ENCODE measurements around the gene CXCL10. TPM values are rescaled to one million over a fixed set of nuclear protein-coding genes. Genes with fewer than 3 reads are reported as not detected.
"Not testable (repeated sequence)": the region's sequence is repeated elsewhere in the genome, so short reads cannot be mapped to it uniquely, and the experiment has no call there.

The CXCL10 gene
- total RNA-seq, 2 experiments from 2014 or later: 0.26 TPM; not detected in 1

- Mint-ChIP-seq H3K27ac (no peak overlapping the region), H3K4me3 (no peak overlapping the region), H3K27me3 (peaks cover 2% of the 10 kb centered on the region), H3K36me3 (no peaks in the 10 kb centered on the region), H3K9me3 (no peaks in the 10 kb centered on the region), H3K4me1 (peaks cover 3% of the 10 kb centered on the region)
- ATAC-seq (ENCODE audit: low read depth): no peak
- POLR2A ChIA-PET: no interaction called here
- DNase-seq: no peak
Measured at GRCh38 chr4:76013540-76013939, 9.8 kb downstream of the CXCL10 start.

- POLR2A ChIA-PET: no interaction called here
- H3K36me3 Mint-ChIP-seq: no peaks in the 10 kb centered on the region
- H3K9me3 Mint-ChIP-seq: no peaks in the 10 kb centered on the region
- peaks cover 10% of the 10 kb centered on the region for H3K27me3 Mint-ChIP-seq
- peaks cover 3% of the 10 kb centered on the region for H3K4me1 Mint-ChIP-seq
- DNase-seq (no peak), ATAC-seq (ENCODE audit: low read depth) (no peak)
- no peak overlapping the region for H3K27ac Mint-ChIP-seq
- H3K4me3 Mint-ChIP-seq: no peak overlapping the region
Measured at GRCh38 chr4:76012388-76012801, 10.9 kb downstream of the CXCL10 start.

GRCh38 chr4:76011700-76012387 is 11.5 kb downstream of the CXCL10 start:
- no peak for ATAC-seq (ENCODE audit: low read depth)
- Mint-ChIP-seq H3K27ac (no peak overlapping the region), H3K4me3 (no peak overlapping the region), H3K36me3 (no peaks in the 10 kb centered on the region), H3K9me3 (no peaks in the 10 kb centered on the region), H3K27me3 (peaks cover 14% of the 10 kb centered on the region), H3K4me1 (peaks cover 3% of the 10 kb centered on the region)
- POLR2A ChIA-PET: no interaction called here
- DNase-seq: no peak

GRCh38 chr4:76011018-76011670 is 12.2 kb downstream of the CXCL10 start:
- H3K4me3 Mint-ChIP-seq: no peak overlapping the region

GRCh38 chr4:76010576-76010975 is 12.7 kb downstream of the CXCL10 start:
- Mint-ChIP-seq H3K27me3 (peaks cover 14% of the 10 kb centered on the region), H3K4me1 (no peaks in the 10 kb centered on the region), H3K9me3 (no peaks in the 10 kb centered on the region), H3K27ac (no peak overlapping the region), H3K4me3 (no peak overlapping the region), H3K36me3 (no peaks in the 10 kb centered on the region)
- DNase-seq: no peak
- POLR2A ChIA-PET: no interaction called here
- ATAC-seq (ENCODE audit: low read depth): no peak

More at GRCh38 chr4:76011018-76011670, 12.2 kb downstream of the CXCL10 start:
- no peaks in the 10 kb centered on the region for H3K4me1 Mint-ChIP-seq
- H3K9me3 Mint-ChIP-seq: no peaks in the 10 kb centered on the region
- H3K27me3 Mint-ChIP-seq: peaks cover 14% of the 10 kb centered on the region
- POLR2A ChIA-PET: no interaction called here
- no peak overlapping the region for H3K27ac Mint-ChIP-seq
- no peak for ATAC-seq (ENCODE audit: low read depth)
- no peak for DNase-seq
- no peaks in the 10 kb centered on the region for H3K36me3 Mint-ChIP-seq

- Mint-ChIP-seq H3K27ac (no peak overlapping the region), H3K4me1 (no peaks in the 10 kb centered on the region), H3K36me3 (no peaks in the 10 kb centered on the region), H3K27me3 (peaks cover 14% of the 10 kb centered on the region), H3K4me3 (no peak overlapping the region), H3K9me3 (no peaks in the 10 kb centered on the region)
- POLR2A ChIA-PET: no interaction called here
- DNase-seq (no peak), ATAC-seq (ENCODE audit: low read depth) (no peak)
Measured at GRCh38 chr4:76009311-76009710, 14.0 kb downstream of the CXCL10 start.

GRCh38 chr4:76007089-76007862 is 16.0 kb downstream of the CXCL10 start, which contains the start of gene CXCL9:
CXCL9 (minus strand) TSS chr4:76007509; CDS start chr4:76007449, 60 bp downstream.
- Mint-ChIP-seq H3K27ac (no peak within 1 kb of the TSS), H3K36me3 (no peaks in the 10 kb centered on the region), H3K4me1 (peaks cover 11% of the 10 kb centered on the region), H3K4me3 (no peak within 1 kb of the TSS), H3K9me3 (no peaks in the 10 kb centered on the region), H3K27me3 (peaks cover 22% of the 10 kb centered on the region)
- no peak for ATAC-seq (ENCODE audit: low read depth)
- no peak for DNase-seq
- POLR2A ChIA-PET: no interaction called here

- Mint-ChIP-seq H3K9me3 (no peaks in the 10 kb centered on the region), H3K27me3 (peaks cover 21% of the 10 kb centered on the region), H3K27ac (no peak overlapping the region), H3K36me3 (no peaks in the 10 kb centered on the region), H3K4me3 (no peak overlapping the region), H3K4me1 (peaks cover 11% of the 10 kb centered on the region)
- POLR2A ChIA-PET: no interaction called here
- no peak for ATAC-seq (ENCODE audit: low read depth)
- no peak for DNase-seq
Measured at GRCh38 chr4:76003620-76004019, 19.7 kb downstream of the CXCL10 start.

- peaks cover 18% of the 10 kb centered on the region for H3K27me3 Mint-ChIP-seq
- peaks cover 11% of the 10 kb centered on the region for H3K4me1 Mint-ChIP-seq
- H3K4me3 Mint-ChIP-seq: no peak overlapping the region
- ATAC-seq (ENCODE audit: low read depth) (no peak), DNase-seq (no peak)
- no peaks in the 10 kb centered on the region for H3K9me3 Mint-ChIP-seq
- H3K27ac Mint-ChIP-seq: no peak overlapping the region
- POLR2A ChIA-PET: no interaction called here
- H3K36me3 Mint-ChIP-seq: no peaks in the 10 kb centered on the region
Measured at GRCh38 chr4:76003035-76003434, 20.3 kb downstream of the CXCL10 start.

- Mint-ChIP-seq H3K36me3 (no peaks in the 10 kb centered on the region), H3K4me1 (peaks cover 11% of the 10 kb centered on the region), H3K9me3 (no peaks in the 10 kb centered on the region), H3K4me3 (no peak overlapping the region), H3K27me3 (peaks cover 11% of the 10 kb centered on the region), H3K27ac (no peak overlapping the region)
- ATAC-seq (ENCODE audit: low read depth) (no peak), DNase-seq (no peak)
- POLR2A ChIA-PET: no interaction called here
Measured at GRCh38 chr4:76002176-76002575, 21.1 kb downstream of the CXCL10 start.

GRCh38 chr4:76001700-76002099 is 21.6 kb downstream of the CXCL10 start:
- POLR2A ChIA-PET: no interaction called here
- no peak overlapping the region for H3K4me3 Mint-ChIP-seq
- ATAC-seq (ENCODE audit: low read depth): no peak

GRCh38 chr4:76000279-76000678 is 23.0 kb downstream of the CXCL10 start:
- Mint-ChIP-seq H3K27me3 (peaks cover 9% of the 10 kb centered on the region), H3K4me1 (peaks cover 11% of the 10 kb centered on the region), H3K36me3 (no peaks in the 10 kb centered on the region), H3K27ac (no peak overlapping the region), H3K9me3 (no peaks in the 10 kb centered on the region), H3K4me3 (no peak overlapping the region)
- POLR2A ChIA-PET: no interaction called here
- ATAC-seq (ENCODE audit: low read depth) (no peak), DNase-seq (no peak)

More at GRCh38 chr4:76001700-76002099, 21.6 kb downstream of the CXCL10 start:
- Mint-ChIP-seq H3K27me3 (peaks cover 9% of the 10 kb centered on the region), H3K27ac (no peak overlapping the region), H3K36me3 (no peaks in the 10 kb centered on the region), H3K4me1 (peaks cover 11% of the 10 kb centered on the region), H3K9me3 (no peaks in the 10 kb centered on the region)
- no peak for DNase-seq

- DNase-seq; H3K36me3 Mint-ChIP-seq; H3K9me3 Mint-ChIP-seq; H3K27me3 Mint-ChIP-seq; ATAC-seq (ENCODE audit: low read depth); POLR2A ChIA-PET; H3K4me1 Mint-ChIP-seq; H3K27ac Mint-ChIP-seq; H3K4me3 Mint-ChIP-seq: not testable (repeated sequence)
Measured at GRCh38 chr4:75998525-75999147, 24.7 kb downstream of the CXCL10 start.
